H1 (cell line): ENCODE results near the gene MRPL43. TPM values are rescaled to one million over a fixed set of nuclear protein-coding genes. Genes with fewer than 3 reads are reported as not detected.

Source experiments
- CTCF ChIP-seq, 3 experiments: IDR thresholded peaks; 1 replicate in 2 of 3; 2 replicates in 1 of 3; pipeline versions ENCODE4 v1.5.1 to v1.6.1; 2011; ENCODE audit warnings: low read length in 3 of 3, mild to moderate bottlenecking in 3 of 3, inconsistent platforms in 2 of 3, low read depth in 1 of 3, moderate library complexity in 1 of 3; ENCODE audit not compliant: insufficient read depth in 1 of 3; ENCODE audit errors: control extremely low read depth in 1 of 3
- EGR1 ChIP-seq: IDR thresholded peaks from 2 replicates; pipeline ENCODE4 v1.6.1; 2011; ENCODE audit warnings: low read depth, low read length, borderline replicate concordance
- POU5F1 ChIP-seq: IDR thresholded peaks from 2 replicates; pipeline ENCODE4 v1.6.1; 2011; ENCODE audit warnings: low read depth, mild to moderate bottlenecking, low read length, moderate library complexity
- polyA plus RNA-seq, 7 experiments: library from polyadenylated mRNA; depleted of rRNA in 3 of 7; stranded (reverse) in 5 of 7; unstranded in 2 of 7; fragments of >200 nt in 5 of 7; fragments of 200-250 nt in 2 of 7; gene quantifications; 1 replicate in 5 of 7; 2 replicates in 1 of 7; 4 replicates in 1 of 7; pipeline versions ENCODE4 v1.2.1 to v1.2.3, GENCODE V29; 2011 to 2013; ENCODE audit warnings: missing spikeins in 2 of 7, mixed read lengths in 2 of 7
- total RNA-seq: library from RNA; stranded (reverse); fragmentation: NEBNext Ultra II Directional; extraction: Animal tissue kit (Norgen Biotek cat#: 25700); gene quantifications from 2 replicates; pipeline ENCODE4 v1.2.1, GENCODE V29; 2021

The MRPL43 gene
- total and polyA plus RNA-seq, 2 of the 8 experiments (the other 6 are each of a cell fraction or from before 2014, with no cell fraction given): 74.1 to 149 TPM

- no peak for TF ChIP-seq CTCF (IDR thresholded peaks at IDR 0.05; ENCODE audit: control extremely low read depth in 1 of 3, insufficient read depth in 1 of 3, low read depth in 1 of 3, low read length in 3 of 3)
- no peak for TF ChIP-seq EGR1
- TF ChIP-seq POU5F1: no peak
These were observed 7.9 kb upstream of the MRPL43 start (continued) for GRCh38 chr10:100995181-100995580.
